ENCODE data around the gene TMSB4X.

- TF ChIP-seq CTCF (IDR thresholded peaks at IDR 0.05; ENCODE audit: low read depth, low read length) = no peak
- TF ChIP-seq EZH2phosphoT487 (IDR thresholded peaks at IDR 0.05; ENCODE audit: low read depth) = no peak
Measured at GRCh38 chrX:12971282-12972003, 3.5 kb upstream of the TMSB4X start.
